GM19035 (cell line): ENCODE results near the gene SAFB.

Source experiments
- ATAC-seq: cut with Tn5 transposase; IDR thresholded peaks from one replicate; pipeline ENCODE4 v1.9.1; 2021; ENCODE audit not compliant: unreplicated experiment

Gene SAFB

GRCh38 chr19:5624741-5625278 lies 1.9 kb downstream of the SAFB start:
- no peak for ATAC-seq

- ATAC-seq, result no peak
Measured at GRCh38 chr19:5625641-5626040, 2.8 kb downstream of the SAFB start.

GRCh38 chr19:5627395-5627904 lies 4.6 kb downstream of the SAFB start:
- no peak for ATAC-seq

GRCh38 chr19:5628461-5628860 lies 5.6 kb downstream of the SAFB start:
- ATAC-seq, result no peak

GRCh38 chr19:5628919-5629481 lies 6.1 kb downstream of the SAFB start:
- ATAC-seq, result no peak

- ATAC-seq, result no peak
Measured at GRCh38 chr19:5631567-5632240, 8.8 kb downstream of the SAFB start.

GRCh38 chr19:5632241-5632612 lies 9.3 kb downstream of the SAFB start:
- ATAC-seq, result no peak

- no peak for ATAC-seq
Measured at GRCh38 chr19:5632657-5633056, 9.8 kb downstream of the SAFB start.

GRCh38 chr19:5635427-5635826 lies 12.5 kb downstream of the SAFB start:
- no peak for ATAC-seq

- ATAC-seq, result no peak
Measured at GRCh38 chr19:5637971-5638370, 15.1 kb downstream of the SAFB start.

GRCh38 chr19:5641171-5641570 lies 18.3 kb downstream of the SAFB start:
- no peak for ATAC-seq

- no peak for ATAC-seq
Measured at GRCh38 chr19:5642204-5642603, 19.3 kb downstream of the SAFB start.

- no peak for ATAC-seq
Measured at GRCh38 chr19:5643060-5643459, 20.2 kb downstream of the SAFB start.

- ATAC-seq, result no peak
Measured at GRCh38 chr19:5644037-5644436, 21.2 kb downstream of the SAFB start.

- ATAC-seq, result no peak
Measured at GRCh38 chr19:5645409-5645808, 22.5 kb downstream of the SAFB start.

- no peak for ATAC-seq
Measured at GRCh38 chr19:5646703-5647102, 23.8 kb downstream of the SAFB start.

- no peak for ATAC-seq
Measured at GRCh38 chr19:5648464-5648863, 25.6 kb downstream of the SAFB start.

GRCh38 chr19:5651361-5651760 lies 28.5 kb downstream of the SAFB start:
- no peak for ATAC-seq

GRCh38 chr19:5652261-5652660 lies 29.4 kb downstream of the SAFB start:
- no peak for ATAC-seq

- no peak for ATAC-seq
Measured at GRCh38 chr19:5654931-5655330, 32.0 kb downstream of the SAFB start.

GRCh38 chr19:5655412-5655811 lies 32.5 kb downstream of the SAFB start:
- no peak for ATAC-seq

GRCh38 chr19:5661483-5661882 lies 38.6 kb downstream of the SAFB start:
- no peak for ATAC-seq

GRCh38 chr19:5663904-5664303 lies 41.0 kb downstream of the SAFB start:
- ATAC-seq, result no peak
